ENCODE measurements around the gene COL4A1.
"Not testable (repeated sequence)": the region's sequence is repeated elsewhere in the genome, so short reads cannot be mapped to it uniquely, and the experiment has no call there.

Gene COL4A1

GRCh38 chr13:110324026-110324749, 17.2 kb upstream of the COL4A1 start:
- DNase-seq (ENCODE audit: low read depth in 2 of 3, low spot score in 2 of 3), result no peak

- no peak for DNase-seq (ENCODE audit: low read depth in 2 of 3, low spot score in 2 of 3)
Measured at GRCh38 chr13:110323172-110323891, 16.4 kb upstream of the COL4A1 start.

- DNase-seq (ENCODE audit: low read depth in 2 of 3, low spot score in 2 of 3), result no peak
Measured at GRCh38 chr13:110322828-110323171, 15.8 kb upstream of the COL4A1 start.

GRCh38 chr13:110322126-110322827, 15.3 kb upstream of the COL4A1 start:
- no peak for DNase-seq (ENCODE audit: low read depth in 2 of 3, low spot score in 2 of 3)

GRCh38 chr13:110321573-110321972, 14.6 kb upstream of the COL4A1 start:
- DNase-seq (ENCODE audit: low read depth in 2 of 3, low spot score in 2 of 3), result not testable (repeated sequence)

- DNase-seq (ENCODE audit: low read depth in 2 of 3, low spot score in 2 of 3), result no peak
Measured at GRCh38 chr13:110320645-110321044, 13.7 kb upstream of the COL4A1 start.

- DNase-seq (ENCODE audit: low read depth in 2 of 3, low spot score in 2 of 3), result no peak
Measured at GRCh38 chr13:110319774-110320509, 13.0 kb upstream of the COL4A1 start.

GRCh38 chr13:110319397-110319773, 12.4 kb upstream of the COL4A1 start:
- DNase-seq (ENCODE audit: low read depth in 2 of 3, low spot score in 2 of 3), result no peak

GRCh38 chr13:110318920-110319319, 12.0 kb upstream of the COL4A1 start:
- no peak for DNase-seq (ENCODE audit: low read depth in 2 of 3, low spot score in 2 of 3)

- no peak for DNase-seq (ENCODE audit: low read depth in 2 of 3, low spot score in 2 of 3)
Measured at GRCh38 chr13:110317496-110318195, 10.7 kb upstream of the COL4A1 start.

- DNase-seq (ENCODE audit: low read depth in 2 of 3, low spot score in 2 of 3), result no peak
Measured at GRCh38 chr13:110317093-110317492, 10.1 kb upstream of the COL4A1 start.

GRCh38 chr13:110316196-110316595, 9.2 kb upstream of the COL4A1 start:
- DNase-seq (ENCODE audit: low read depth in 2 of 3, low spot score in 2 of 3), result no peak

- DNase-seq (ENCODE audit: low read depth in 2 of 3, low spot score in 2 of 3), result no peak
Measured at GRCh38 chr13:110314516-110315245, 7.7 kb upstream of the COL4A1 start.

- not testable (repeated sequence) for DNase-seq (ENCODE audit: low read depth in 2 of 3, low spot score in 2 of 3)
Measured at GRCh38 chr13:110313733-110314132, 6.8 kb upstream of the COL4A1 start.

GRCh38 chr13:110313261-110313660, 6.3 kb upstream of the COL4A1 start:
- DNase-seq (ENCODE audit: low read depth in 2 of 3, low spot score in 2 of 3), result not testable (repeated sequence)

GRCh38 chr13:110312339-110313031, 5.5 kb upstream of the COL4A1 start:
- DNase-seq (ENCODE audit: low read depth in 2 of 3, low spot score in 2 of 3), result no peak

GRCh38 chr13:110311443-110312338, 4.7 kb upstream of the COL4A1 start:
- DNase-seq (ENCODE audit: low read depth in 2 of 3, low spot score in 2 of 3), result no peak
